ENCODE measurements around the gene GLIS2.
A peak's percentile ranks its signal among the peaks of the same experiment; 100 is the strongest.

The GLIS2 gene

GRCh38 chr16:4309102-4309832 lies 6.6 kb upstream of the GLIS2 start:
- Mint-ChIP-seq H3K4me3 (peak overlapping the region; percentile 32), H3K9me3 (peaks cover 5% of the 10 kb centered on the region), H3K36me3 (ENCODE audit: low read depth) (peaks cover 5% of the 10 kb centered on the region), H3K27me3 (peaks cover 4% of the 10 kb centered on the region), H3K27ac (no peak overlapping the region), H3K4me1 (ENCODE audit: low read depth) (peaks cover 28% of the 10 kb centered on the region)

GRCh38 chr16:4309833-4310266 lies 6.0 kb upstream of the GLIS2 start:
- H3K27me3 Mint-ChIP-seq = peaks cover 9% of the 10 kb centered on the region
- H3K27ac Mint-ChIP-seq = peak overlapping the region; percentile 31
- H3K4me3 Mint-ChIP-seq = no peak overlapping the region
- H3K36me3 Mint-ChIP-seq (ENCODE audit: low read depth) = peaks cover 5% of the 10 kb centered on the region
- H3K9me3 Mint-ChIP-seq = peaks cover 5% of the 10 kb centered on the region
- H3K4me1 Mint-ChIP-seq (ENCODE audit: low read depth) = peaks cover 33% of the 10 kb centered on the region

- H3K4me1 Mint-ChIP-seq (ENCODE audit: low read depth) = peaks cover 18% of the 10 kb centered on the region
- no peaks in the 10 kb centered on the region for H3K36me3 Mint-ChIP-seq (ENCODE audit: low read depth)
- no peaks in the 10 kb centered on the region for H3K9me3 Mint-ChIP-seq
- H3K27ac Mint-ChIP-seq = no peak overlapping the region
- H3K27me3 Mint-ChIP-seq = peaks cover 14% of the 10 kb centered on the region
- peak overlapping the region; percentile 81 for H3K4me3 Mint-ChIP-seq
Measured at GRCh38 chr16:4313563-4314531, 2.0 kb upstream of the GLIS2 start.

GRCh38 chr16:4314532-4315185 lies 1.2 kb upstream of the GLIS2 start:
- Mint-ChIP-seq H3K27me3 (peaks cover 14% of the 10 kb centered on the region), H3K4me1 (ENCODE audit: low read depth) (peaks cover 17% of the 10 kb centered on the region), H3K9me3 (no peaks in the 10 kb centered on the region), H3K36me3 (ENCODE audit: low read depth) (no peaks in the 10 kb centered on the region), H3K4me3 (peak overlapping the region; percentile 81), H3K27ac (peak overlapping the region; percentile 88)

- no peaks in the 10 kb centered on the region for H3K36me3 Mint-ChIP-seq (ENCODE audit: low read depth)
- no peaks in the 10 kb centered on the region for H3K9me3 Mint-ChIP-seq
- H3K27ac Mint-ChIP-seq = no peak overlapping the region
- H3K27me3 Mint-ChIP-seq = peaks cover 14% of the 10 kb centered on the region
- H3K4me1 Mint-ChIP-seq (ENCODE audit: low read depth) = peaks cover 17% of the 10 kb centered on the region
- no peak overlapping the region for H3K4me3 Mint-ChIP-seq
Measured at GRCh38 chr16:4316108-4316863, 419 bp downstream of the GLIS2 start.

GRCh38 chr16:4316864-4317531 lies 1.1 kb downstream of the GLIS2 start:
- no peaks in the 10 kb centered on the region for H3K9me3 Mint-ChIP-seq
- H3K4me1 Mint-ChIP-seq (ENCODE audit: low read depth) = peaks cover 17% of the 10 kb centered on the region
- H3K36me3 Mint-ChIP-seq (ENCODE audit: low read depth) = no peaks in the 10 kb centered on the region
- no peak overlapping the region for H3K27ac Mint-ChIP-seq
- peaks cover 14% of the 10 kb centered on the region for H3K27me3 Mint-ChIP-seq
- H3K4me3 Mint-ChIP-seq = no peak overlapping the region

GRCh38 chr16:4317532-4318450 lies 1.9 kb downstream of the GLIS2 start:
- peaks cover 14% of the 10 kb centered on the region for H3K27me3 Mint-ChIP-seq
- no peaks in the 10 kb centered on the region for H3K9me3 Mint-ChIP-seq
- H3K4me3 Mint-ChIP-seq = no peak overlapping the region
- H3K27ac Mint-ChIP-seq = no peak overlapping the region
- peaks cover 17% of the 10 kb centered on the region for H3K4me1 Mint-ChIP-seq (ENCODE audit: low read depth)
- no peaks in the 10 kb centered on the region for H3K36me3 Mint-ChIP-seq (ENCODE audit: low read depth)

GRCh38 chr16:4318451-4318910 lies 2.6 kb downstream of the GLIS2 start:
- H3K27me3 Mint-ChIP-seq = peaks cover 14% of the 10 kb centered on the region
- H3K36me3 Mint-ChIP-seq (ENCODE audit: low read depth) = no peaks in the 10 kb centered on the region
- H3K4me3 Mint-ChIP-seq = no peak overlapping the region
- H3K27ac Mint-ChIP-seq = no peak overlapping the region
- H3K9me3 Mint-ChIP-seq = no peaks in the 10 kb centered on the region
- H3K4me1 Mint-ChIP-seq (ENCODE audit: low read depth) = peaks cover 17% of the 10 kb centered on the region

GRCh38 chr16:4318967-4319366 lies 3.1 kb downstream of the GLIS2 start:
- H3K9me3 Mint-ChIP-seq = no peaks in the 10 kb centered on the region
- peaks cover 14% of the 10 kb centered on the region for H3K27me3 Mint-ChIP-seq
- H3K36me3 Mint-ChIP-seq (ENCODE audit: low read depth) = no peaks in the 10 kb centered on the region
- H3K4me3 Mint-ChIP-seq = no peak overlapping the region
- H3K4me1 Mint-ChIP-seq (ENCODE audit: low read depth) = peaks cover 17% of the 10 kb centered on the region
- no peak overlapping the region for H3K27ac Mint-ChIP-seq

GRCh38 chr16:4319454-4320421 lies 3.9 kb downstream of the GLIS2 start:
- H3K4me3 Mint-ChIP-seq = no peak overlapping the region
- H3K27ac Mint-ChIP-seq = no peak overlapping the region
- H3K4me1 Mint-ChIP-seq (ENCODE audit: low read depth) = peaks cover 9% of the 10 kb centered on the region
- peaks cover 6% of the 10 kb centered on the region for H3K27me3 Mint-ChIP-seq
- H3K36me3 Mint-ChIP-seq (ENCODE audit: low read depth) = no peaks in the 10 kb centered on the region
- no peaks in the 10 kb centered on the region for H3K9me3 Mint-ChIP-seq

- no peaks in the 10 kb centered on the region for H3K36me3 Mint-ChIP-seq (ENCODE audit: low read depth)
- H3K27me3 Mint-ChIP-seq = peaks cover 3% of the 10 kb centered on the region
- no peak overlapping the region for H3K4me3 Mint-ChIP-seq
- H3K27ac Mint-ChIP-seq = no peak overlapping the region
- H3K9me3 Mint-ChIP-seq = no peaks in the 10 kb centered on the region
- H3K4me1 Mint-ChIP-seq (ENCODE audit: low read depth) = peaks cover 6% of the 10 kb centered on the region
Measured at GRCh38 chr16:4320571-4321137, 4.8 kb downstream of the GLIS2 start.
